HEK293 (cell line): ENCODE data around the gene HPSE2.

Experiments
- CTCF ChIA-PET: fragments of 350-600 bp; formaldehyde crosslinking; extraction: SDS; loops from one replicate; lab custom pipeline; 2021; ENCODE audit warnings: antibody characterized with exemption; lab: Yijun Ruan, JAX
- POLR2A ChIA-PET: fragments of 300-600 bp; formaldehyde crosslinking; extraction: SDS; loops from one replicate; lab custom pipeline; 2020; ENCODE audit warnings: antibody characterized with exemption, inconsistent platforms; lab: Yijun Ruan, JAX
- H3K27ac ChIP-seq: fragments of 200-500 bp; sonication (Bioruptor generic); 2 replicates; pipeline ENCODE4 v1.5.1; 2014; ENCODE audit warnings: low read depth, low read length, control low read depth, inconsistent platforms; ENCODE audit errors: extremely low read depth
- H3K36me3 ChIP-seq, 2 experiments: fragments of 200-500 bp in 1 of 2; sonication (Bioruptor generic) in 1 of 2; 1 replicate in 1 of 2; 2 replicates in 1 of 2; pipeline ENCODE4 v1.5.1; 2014 to 2017; ENCODE audit warnings: inconsistent platforms in 2 of 2, low read length in 2 of 2; ENCODE audit not compliant: control insufficient read depth in 2 of 2, insufficient read depth in 1 of 2
- H3K4me1 ChIP-seq: fragments of 200-500 bp; sonication (Bioruptor generic); 2 replicates; pipeline ENCODE4 v1.5.1; 2014; ENCODE audit warnings: mild to moderate bottlenecking, low read length, inconsistent platforms; ENCODE audit not compliant: control insufficient read depth, insufficient read depth
- H3K4me3 ChIP-seq: 2 replicates; pipeline ENCODE4 v1.5.1; 2011; ENCODE audit warnings: low read depth, mild to moderate bottlenecking, control low read depth, low read length, moderate library complexity
- H3K9me3 ChIP-seq: fragments of 200-500 bp; sonication (Bioruptor generic); 2 replicates; pipeline ENCODE4 v1.5.1; 2014; ENCODE audit warnings: low read depth, low read length, inconsistent platforms; ENCODE audit not compliant: control insufficient read depth, insufficient read depth
- BCL11B ChIP-seq: fragments of 450-650 bp; formaldehyde crosslinking; IDR thresholded peaks from 2 replicates; pipeline ENCODE4 v1.5.1; 2016; ENCODE audit warnings: low read depth, missing biosample characterization, missing genetic modification characterization
- GLIS1 ChIP-seq: fragments of 450-650 bp; formaldehyde crosslinking; IDR thresholded peaks from 2 replicates; pipeline ENCODE4 v1.5.1; 2016; ENCODE audit warnings: missing biosample characterization, missing genetic modification characterization
- KLF9 ChIP-seq: fragments of 450-650 bp; formaldehyde crosslinking; IDR thresholded peaks from 2 replicates; pipeline ENCODE4 v1.5.1; 2016; ENCODE audit warnings: missing biosample characterization, missing genetic modification characterization, low read depth
- REST ChIP-seq: fragments of 450-650 bp; formaldehyde crosslinking; IDR thresholded peaks from 2 replicates; pipeline ENCODE4 v1.5.1; 2016; ENCODE audit warnings: missing biosample characterization, missing genetic modification characterization
- ZBTB8A ChIP-seq: fragments of 450-650 bp; formaldehyde crosslinking; IDR thresholded peaks from 2 replicates; pipeline ENCODE4 v1.5.1; 2016; ENCODE audit warnings: missing biosample characterization, missing genetic modification characterization
- ZNF169 ChIP-seq: fragments of 450-650 bp; formaldehyde crosslinking; IDR thresholded peaks from 2 replicates; pipeline ENCODE4 v1.5.1; 2016; ENCODE audit warnings: missing biosample characterization, missing genetic modification characterization
- ZNF184 ChIP-seq: fragments of 450-650 bp; IDR thresholded peaks from 2 replicates; pipeline ENCODE4 v1.5.1; 2018; ENCODE audit warnings: missing biosample characterization, mild to moderate bottlenecking, missing genetic modification characterization
- ZNF214 ChIP-seq: fragments of 450-650 bp; formaldehyde crosslinking; IDR thresholded peaks from 2 replicates; pipeline ENCODE4 v1.5.1; 2017; ENCODE audit warnings: missing biosample characterization, mild to moderate bottlenecking, missing genetic modification characterization, borderline replicate concordance
- ZNF23 ChIP-seq: fragments of 450-650 bp; formaldehyde crosslinking; IDR thresholded peaks from 2 replicates; pipeline ENCODE4 v1.5.1; 2016; ENCODE audit warnings: missing biosample characterization, missing genetic modification characterization, borderline replicate concordance
- ZNF239 ChIP-seq: fragments of 450-650 bp; formaldehyde crosslinking; IDR thresholded peaks from 2 replicates; pipeline ENCODE4 v1.5.1; 2016; ENCODE audit warnings: missing biosample characterization, missing genetic modification characterization
- ZNF248 ChIP-seq: fragments of 450-650 bp; formaldehyde crosslinking; IDR thresholded peaks from 2 replicates; pipeline ENCODE4 v1.5.1; 2017; ENCODE audit warnings: missing biosample characterization, missing genetic modification characterization
- ZNF266 ChIP-seq: fragments of 450-650 bp; formaldehyde crosslinking; IDR thresholded peaks from 2 replicates; pipeline ENCODE4 v1.5.1; 2016; ENCODE audit warnings: missing biosample characterization, missing genetic modification characterization, low read depth
- ZNF433 ChIP-seq: fragments of 450-650 bp; formaldehyde crosslinking; IDR thresholded peaks from 2 replicates; pipeline ENCODE4 v1.5.1; 2016; ENCODE audit warnings: missing biosample characterization, missing genetic modification characterization, low read depth
- ZNF48 ChIP-seq: fragments of 450-650 bp; formaldehyde crosslinking; IDR thresholded peaks from 2 replicates; pipeline ENCODE4 v1.5.1; 2016; ENCODE audit warnings: missing biosample characterization, missing genetic modification characterization
- ZNF501 ChIP-seq: fragments of 450-650 bp; formaldehyde crosslinking; IDR thresholded peaks from 2 replicates; pipeline ENCODE4 v1.5.1; 2016; ENCODE audit warnings: missing biosample characterization, missing genetic modification characterization
- ZNF513 ChIP-seq: fragments of 450-650 bp; IDR thresholded peaks from 2 replicates; pipeline ENCODE4 v1.5.1; 2018; ENCODE audit warnings: missing biosample characterization, missing genetic modification characterization
- ZNF548 ChIP-seq: fragments of 450-650 bp; formaldehyde crosslinking; IDR thresholded peaks from 2 replicates; pipeline ENCODE4 v1.5.1; 2016; ENCODE audit warnings: missing biosample characterization, missing genetic modification characterization
- ZNF560 ChIP-seq: fragments of 450-650 bp; formaldehyde crosslinking; IDR thresholded peaks from 2 replicates; pipeline ENCODE4 v1.5.1; 2017; ENCODE audit warnings: missing biosample characterization, missing genetic modification characterization, borderline replicate concordance
- ZNF580 ChIP-seq: fragments of 450-650 bp; formaldehyde crosslinking; IDR thresholded peaks from 2 replicates; pipeline ENCODE4 v1.5.1; 2016; ENCODE audit warnings: missing biosample characterization, missing genetic modification characterization
- ZNF776 ChIP-seq: fragments of 450-650 bp; formaldehyde crosslinking; IDR thresholded peaks from 2 replicates; pipeline ENCODE4 v1.5.0; 2017; ENCODE audit warnings: missing biosample characterization, missing genetic modification characterization, borderline replicate concordance
- ZNF830 ChIP-seq: fragments of 450-650 bp; IDR thresholded peaks from 2 replicates; pipeline ENCODE4 v1.5.0; 2018; ENCODE audit warnings: missing biosample characterization, missing genetic modification characterization, low read depth, mild to moderate bottlenecking, moderate library complexity
- ZSCAN4 ChIP-seq: fragments of 450-650 bp; formaldehyde crosslinking; IDR thresholded peaks from 2 replicates; pipeline ENCODE4 v1.5.1; 2017; ENCODE audit warnings: missing biosample characterization, missing genetic modification characterization
- TF ChIP-seq, protein P1 (sequence below): fragments of 450-650 bp; formaldehyde crosslinking; IDR thresholded peaks from 2 replicates; pipeline ENCODE4 v1.5.1; 2016; ENCODE audit warnings: missing biosample characterization, missing genetic modification characterization, low read depth

Gene HPSE2

GRCh38 chr10:98577578-98577977, 658.1 kb downstream of the HPSE2 start (continued):
- TF ChIP-seq ZNF48: no peak
- no peak for TF ChIP-seq ZNF184 (tag by site-specific recombination)

GRCh38 chr10:98577168-98577567, 658.5 kb downstream of the HPSE2 start:
- H3K27ac ChIP-seq: no peak overlapping the region
- no peaks in the 10 kb centered on the region for H3K9me3 ChIP-seq
- no peak overlapping the region for H3K4me3 ChIP-seq
- TF ChIP-seq ZNF548 (tag by site-specific recombination): no peak
- ChIA-PET POLR2A (no interaction called here), CTCF (no interaction called here)
- H3K4me1 ChIP-seq: no peaks in the 10 kb centered on the region
- no peaks in the 10 kb centered on the region for H3K36me3 ChIP-seq

- H3K4me1 ChIP-seq: no peaks in the 10 kb centered on the region
- no peak for TF ChIP-seq ZNF433
- TF ChIP-seq ZNF184 (tag by site-specific recombination): no peak
- TF ChIP-seq ZNF776 (tag by site-specific recombination): no peak
- TF ChIP-seq ZNF513 (tag by site-specific recombination): no peak
- no peak overlapping the region for H3K4me3 ChIP-seq
- no peaks in the 10 kb centered on the region for H3K36me3 ChIP-seq
- POLR2A ChIA-PET: no interaction called here
- H3K9me3 ChIP-seq: no peaks in the 10 kb centered on the region
- CTCF ChIA-PET: no interaction called here
- no peak overlapping the region for H3K27ac ChIP-seq
Measured at GRCh38 chr10:98576096-98576495, 659.6 kb downstream of the HPSE2 start.

- CTCF ChIA-PET: no interaction called here
- no peaks in the 10 kb centered on the region for H3K36me3 ChIP-seq
- H3K9me3 ChIP-seq: no peaks in the 10 kb centered on the region
- TF ChIP-seq, protein P1, sequence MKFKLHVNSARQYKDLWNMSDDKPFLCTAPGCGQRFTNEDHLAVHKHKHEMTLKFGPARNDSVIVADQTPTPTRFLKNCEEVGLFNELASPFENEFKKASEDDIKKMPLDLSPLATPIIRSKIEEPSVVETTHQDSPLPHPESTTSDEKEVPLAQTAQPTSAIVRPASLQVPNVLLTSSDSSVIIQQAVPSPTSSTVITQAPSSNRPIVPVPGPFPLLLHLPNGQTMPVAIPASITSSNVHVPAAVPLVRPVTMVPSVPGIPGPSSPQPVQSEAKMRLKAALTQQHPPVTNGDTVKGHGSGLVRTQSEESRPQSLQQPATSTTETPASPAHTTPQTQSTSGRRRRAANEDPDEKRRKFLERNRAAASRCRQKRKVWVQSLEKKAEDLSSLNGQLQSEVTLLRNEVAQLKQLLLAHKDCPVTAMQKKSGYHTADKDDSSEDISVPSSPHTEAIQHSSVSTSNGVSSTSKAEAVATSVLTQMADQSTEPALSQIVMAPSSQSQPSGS (tag by site-specific recombination): no peak
- TF ChIP-seq BCL11B (tag by site-specific recombination) (no peak), ZNF830 (no peak), ZNF580 (tag by site-specific recombination) (no peak), ZNF548 (tag by site-specific recombination) (no peak), ZNF169 (tag by site-specific recombination) (no peak), REST (no peak), ZNF214 (no peak), ZNF248 (no peak), ZNF23 (tag by site-specific recombination) (no peak), ZSCAN4 (tag by site-specific recombination) (no peak), ZNF239 (no peak), ZNF501 (tag by site-specific recombination) (no peak), GLIS1 (no peak), ZNF560 (tag by site-specific recombination) (no peak), KLF9 (tag by site-specific recombination) (no peak), ZBTB8A (tag by site-specific recombination) (no peak), ZNF266 (tag by site-specific recombination) (no peak)
- H3K4me1 ChIP-seq: no peaks in the 10 kb centered on the region
- POLR2A ChIA-PET: no interaction called here
- H3K27ac ChIP-seq: no peak overlapping the region
- H3K4me3 ChIP-seq: no peak overlapping the region
Measured at GRCh38 chr10:98572594-98572993, 663.1 kb downstream of the HPSE2 start.
